ENCODE measurements around the gene KRT74.

KRT74 gene

DNA sequence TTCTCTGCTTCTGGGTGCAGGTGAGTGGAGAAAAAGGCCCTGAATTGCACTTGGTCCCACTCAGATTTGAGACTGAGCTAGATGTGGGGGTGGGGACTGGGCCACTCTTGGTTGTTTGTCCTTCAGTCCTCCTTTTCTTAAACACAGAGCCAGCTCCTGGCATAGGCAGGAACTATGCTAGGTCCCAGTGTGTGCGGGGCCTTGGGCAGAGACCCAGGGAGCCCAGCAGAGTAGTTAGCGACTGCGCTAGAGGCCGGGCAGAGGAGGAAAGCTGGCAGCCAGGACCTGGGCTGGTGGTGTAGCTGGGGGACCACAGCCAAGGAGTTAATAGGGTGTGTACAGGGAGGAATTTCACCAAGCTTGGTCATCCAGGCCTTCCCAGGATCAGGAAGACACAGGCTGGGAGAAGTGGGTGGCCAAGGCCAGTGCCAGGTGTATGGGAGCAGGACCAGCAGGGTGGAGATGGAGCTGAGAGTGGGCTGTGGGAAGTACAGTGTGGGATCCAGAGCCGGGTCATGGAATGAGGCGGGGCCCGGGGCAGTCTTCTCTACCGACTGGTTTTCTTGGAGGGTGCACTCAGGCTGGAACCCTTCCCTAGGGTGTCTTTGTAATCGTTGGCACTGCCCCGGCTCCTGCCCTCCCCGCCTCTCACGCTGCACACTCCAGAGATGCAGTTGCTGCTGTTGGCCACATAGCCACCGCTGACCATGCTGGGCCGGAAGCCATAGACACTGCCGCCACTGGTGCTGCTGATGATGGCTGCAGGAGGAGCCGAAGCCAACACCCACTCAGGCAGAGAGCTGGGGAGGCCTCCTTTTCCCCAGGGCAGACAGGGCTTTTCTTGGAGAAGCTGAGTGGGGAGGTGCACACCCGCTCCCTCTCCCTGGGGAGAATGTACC lies 29.4 kb downstream of the KRT74 start:
- Histone ChIP-seq H3K4me1 (ENCODE audit: control insufficient read depth, low read depth, low read length) (no peaks in the 10 kb centered on the region), H4K8ac (ENCODE audit: low read depth, low read length) (no peak overlapping the region), H2BK5ac (ENCODE audit: low read length) (no peak overlapping the region), H3K23ac (ENCODE audit: low read length) (no peak overlapping the region), H3K9ac (ENCODE audit: low read length) (no peak overlapping the region), H3K36me3 (ENCODE audit: control insufficient read depth, insufficient read depth, low read length) (no peaks in the 10 kb centered on the region), H3K4me2 (ENCODE audit: low read length) (no peak overlapping the region), H2AK5ac (ENCODE audit: low read length) (no peak overlapping the region), H3K79me1 (ENCODE audit: low read length) (no peaks in the 10 kb centered on the region), H3K18ac (ENCODE audit: low read length) (no peak overlapping the region), H3K4me3 (ENCODE audit: low read length) (no peak overlapping the region), H3K27me3 (ENCODE audit: insufficient read depth, low read length, poor library complexity) (no peaks in the 10 kb centered on the region), H4K5ac (ENCODE audit: low read length) (no peak overlapping the region), H3K56ac (ENCODE audit: low read length) (no peak overlapping the region), H2BK15ac (replicated peaks; ENCODE audit: low read depth) (no peak overlapping the region), H3K79me2 (ENCODE audit: control insufficient read depth, insufficient read depth, low read length) (no peaks in the 10 kb centered on the region), H2BK120ac (ENCODE audit: low read depth, low read length) (no peak overlapping the region), H3K27ac (ENCODE audit: low read depth, low read length) (no peak overlapping the region), H3K4ac (ENCODE audit: low read depth, low read length) (no peak overlapping the region)
- no peak for DNase-seq
- WGBS (ENCODE audit: extremely low coverage, insufficient coverage, low lambda C conversion rate): no CpG with 5 or more reads among the region's 17 CpGs

DNA sequence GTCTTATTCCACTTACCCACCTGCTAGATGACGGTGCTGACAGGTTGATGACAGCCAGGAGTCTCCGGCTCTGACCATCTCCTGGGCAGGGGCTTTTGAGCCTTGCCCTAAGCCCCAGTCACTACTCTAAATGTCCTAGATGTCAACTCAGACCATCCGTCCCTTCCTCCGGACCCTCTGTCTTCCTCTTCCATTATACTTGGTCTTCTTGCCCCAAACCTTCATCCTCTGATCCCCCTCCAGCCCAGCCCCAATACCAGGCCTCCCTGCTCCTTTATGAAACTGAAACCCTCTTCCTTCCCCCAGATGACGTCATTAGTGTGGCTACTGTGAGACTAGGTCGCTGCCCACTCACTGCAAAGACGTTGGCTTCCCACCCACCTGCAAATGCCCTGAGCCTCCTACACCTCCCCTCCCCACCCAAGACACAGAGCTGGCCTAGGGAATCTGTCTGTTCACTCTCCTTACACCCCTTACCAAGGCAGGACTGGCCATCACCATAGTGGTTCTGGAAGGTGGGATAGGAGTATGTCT lies 30.8 kb downstream of the KRT74 start:
- Histone ChIP-seq H3K4me2 (ENCODE audit: low read length) (no peak overlapping the region), H3K79me2 (ENCODE audit: control insufficient read depth, insufficient read depth, low read length) (no peaks in the 10 kb centered on the region), H4K5ac (ENCODE audit: low read length) (no peak overlapping the region), H4K8ac (ENCODE audit: low read depth, low read length) (no peak overlapping the region), H3K27me3 (ENCODE audit: insufficient read depth, low read length, poor library complexity) (no peaks in the 10 kb centered on the region), H2AK5ac (ENCODE audit: low read length) (no peak overlapping the region), H3K4me1 (ENCODE audit: control insufficient read depth, low read depth, low read length) (no peaks in the 10 kb centered on the region), H3K23ac (ENCODE audit: low read length) (no peak overlapping the region), H3K9ac (ENCODE audit: low read length) (no peak overlapping the region), H3K56ac (ENCODE audit: low read length) (no peak overlapping the region), H3K36me3 (ENCODE audit: control insufficient read depth, insufficient read depth, low read length) (no peaks in the 10 kb centered on the region), H2BK5ac (ENCODE audit: low read length) (no peak overlapping the region), H2BK120ac (ENCODE audit: low read depth, low read length) (no peak overlapping the region), H3K4me3 (ENCODE audit: low read length) (no peak overlapping the region), H3K27ac (ENCODE audit: low read depth, low read length) (no peak overlapping the region), H3K79me1 (ENCODE audit: low read length) (no peaks in the 10 kb centered on the region), H3K18ac (ENCODE audit: low read length) (no peak overlapping the region), H3K4ac (ENCODE audit: low read depth, low read length) (no peak overlapping the region), H2BK15ac (replicated peaks; ENCODE audit: low read depth) (no peak overlapping the region)
- WGBS (ENCODE audit: extremely low coverage, insufficient coverage, low lambda C conversion rate): no CpG with 5 or more reads among the region's 7 CpGs
- DNase-seq: no peak

DNA sequence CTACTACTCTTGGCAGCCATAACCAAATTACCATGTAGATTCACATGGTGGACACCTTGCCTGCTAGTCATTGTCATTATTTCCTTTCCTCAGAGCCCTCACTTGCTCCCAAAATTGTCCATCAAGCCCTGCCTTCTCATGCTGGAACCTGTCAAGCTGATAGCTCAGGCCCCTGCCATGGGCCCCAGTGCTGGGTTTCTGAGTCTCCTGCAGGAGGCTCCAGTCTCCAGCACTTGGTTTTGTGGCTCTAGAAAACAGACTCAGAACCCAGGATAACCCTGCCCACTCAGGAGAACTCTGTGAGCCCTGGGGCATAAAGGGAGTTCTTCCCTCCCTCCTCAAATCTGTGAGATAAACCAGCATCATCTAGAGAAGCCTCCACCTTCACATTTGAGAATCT lies 31.5 kb downstream of the KRT74 start:
- Histone ChIP-seq H3K36me3 (ENCODE audit: control insufficient read depth, insufficient read depth, low read length) (no peaks in the 10 kb centered on the region), H3K23ac (ENCODE audit: low read length) (no peak overlapping the region), H3K9ac (ENCODE audit: low read length) (no peak overlapping the region), H3K79me2 (ENCODE audit: control insufficient read depth, insufficient read depth, low read length) (no peaks in the 10 kb centered on the region), H2BK5ac (ENCODE audit: low read length) (no peak overlapping the region), H4K8ac (ENCODE audit: low read depth, low read length) (no peak overlapping the region), H3K4ac (ENCODE audit: low read depth, low read length) (no peak overlapping the region), H4K5ac (ENCODE audit: low read length) (no peak overlapping the region), H3K27me3 (ENCODE audit: insufficient read depth, low read length, poor library complexity) (no peaks in the 10 kb centered on the region), H3K4me2 (ENCODE audit: low read length) (no peak overlapping the region), H2AK5ac (ENCODE audit: low read length) (no peak overlapping the region), H3K18ac (ENCODE audit: low read length) (no peak overlapping the region), H3K4me1 (ENCODE audit: control insufficient read depth, low read depth, low read length) (no peaks in the 10 kb centered on the region), H3K79me1 (ENCODE audit: low read length) (no peaks in the 10 kb centered on the region), H3K56ac (ENCODE audit: low read length) (no peak overlapping the region), H3K4me3 (ENCODE audit: low read length) (no peak overlapping the region), H2BK15ac (replicated peaks; ENCODE audit: low read depth) (no peak overlapping the region), H2BK120ac (ENCODE audit: low read depth, low read length) (no peak overlapping the region), H3K27ac (ENCODE audit: low read depth, low read length) (no peak overlapping the region)
- DNase-seq: no peak

DNA sequence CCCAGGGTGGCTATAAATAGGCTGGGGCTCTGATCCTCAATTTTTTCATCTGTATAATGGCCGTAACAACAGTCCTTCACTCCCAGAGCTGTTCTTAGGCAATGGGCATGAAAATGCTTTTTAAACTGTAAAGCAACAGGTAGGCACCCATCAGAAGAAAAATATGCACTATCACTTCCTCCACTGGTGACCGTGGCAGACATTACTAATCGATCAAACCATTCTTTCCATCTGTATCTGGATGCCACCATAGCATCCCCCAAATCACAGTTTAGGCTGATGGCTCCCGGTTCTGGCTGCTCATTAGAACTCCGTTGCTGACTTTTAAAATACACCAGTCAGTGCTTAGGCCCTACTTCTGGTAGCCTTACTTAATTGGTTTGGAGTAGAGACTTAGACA lies 31.9 kb downstream of the KRT74 start:
- Histone ChIP-seq H3K27ac (ENCODE audit: low read depth, low read length) (no peak overlapping the region), H2BK5ac (ENCODE audit: low read length) (no peak overlapping the region), H3K36me3 (ENCODE audit: control insufficient read depth, insufficient read depth, low read length) (no peaks in the 10 kb centered on the region), H3K4me3 (ENCODE audit: low read length) (no peak overlapping the region), H2BK15ac (replicated peaks; ENCODE audit: low read depth) (no peak overlapping the region), H4K8ac (ENCODE audit: low read depth, low read length) (no peak overlapping the region), H3K56ac (ENCODE audit: low read length) (no peak overlapping the region), H3K9ac (ENCODE audit: low read length) (no peak overlapping the region), H3K23ac (ENCODE audit: low read length) (no peak overlapping the region), H3K4me2 (ENCODE audit: low read length) (no peak overlapping the region), H2AK5ac (ENCODE audit: low read length) (no peak overlapping the region), H4K5ac (ENCODE audit: low read length) (no peak overlapping the region), H3K4ac (ENCODE audit: low read depth, low read length) (no peak overlapping the region), H3K18ac (ENCODE audit: low read length) (no peak overlapping the region), H3K4me1 (ENCODE audit: control insufficient read depth, low read depth, low read length) (no peaks in the 10 kb centered on the region), H3K27me3 (ENCODE audit: insufficient read depth, low read length, poor library complexity) (no peaks in the 10 kb centered on the region), H3K79me1 (ENCODE audit: low read length) (no peaks in the 10 kb centered on the region), H2BK120ac (ENCODE audit: low read depth, low read length) (no peak overlapping the region), H3K79me2 (ENCODE audit: control insufficient read depth, insufficient read depth, low read length) (no peaks in the 10 kb centered on the region)
- no CpG with 5 or more reads among the region's 5 CpGs for WGBS (ENCODE audit: extremely low coverage, insufficient coverage, low lambda C conversion rate)
- DNase-seq: no peak

DNA sequence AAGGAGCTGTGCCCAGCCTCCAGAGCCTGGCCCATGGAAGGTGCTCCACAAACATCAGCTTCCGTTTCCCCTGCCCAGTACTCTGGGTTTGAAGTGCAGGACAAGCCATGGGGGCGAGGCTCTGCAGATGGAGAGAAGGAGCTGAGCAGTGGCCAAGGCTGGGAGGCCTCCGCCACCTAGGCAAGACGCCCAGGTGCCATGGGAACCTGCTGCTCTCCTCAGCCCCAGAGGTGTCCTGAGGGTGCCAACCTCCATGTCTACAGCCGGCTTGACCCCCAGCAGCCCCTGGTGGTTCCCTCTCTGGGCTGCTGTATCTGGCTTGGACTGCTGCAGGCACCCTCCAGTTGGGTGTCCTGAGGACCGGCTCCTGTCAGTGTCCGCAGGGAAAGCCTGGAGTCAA lies 33.1 kb downstream of the KRT74 start:
- no peak overlapping the region for H2AK5ac ChIP-seq (ENCODE audit: low read length)
- H2BK15ac ChIP-seq (replicated peaks; ENCODE audit: low read depth): no peak overlapping the region
- H3K27ac ChIP-seq (ENCODE audit: low read depth, low read length): no peak overlapping the region
- H3K9ac ChIP-seq (ENCODE audit: low read length): no peak overlapping the region
- no peak overlapping the region for H4K8ac ChIP-seq (ENCODE audit: low read depth, low read length)
- no CpG with 5 or more reads among the region's 7 CpGs for WGBS (ENCODE audit: extremely low coverage, insufficient coverage, low lambda C conversion rate)
- no peak overlapping the region for H2BK120ac ChIP-seq (ENCODE audit: low read depth, low read length)
- no peaks in the 10 kb centered on the region for H3K27me3 ChIP-seq (ENCODE audit: insufficient read depth, low read length, poor library complexity)
- H3K4me2 ChIP-seq (ENCODE audit: low read length): no peak overlapping the region
- no peak overlapping the region for H3K56ac ChIP-seq (ENCODE audit: low read length)
- H3K36me3 ChIP-seq (ENCODE audit: control insufficient read depth, insufficient read depth, low read length): no peaks in the 10 kb centered on the region
- no peak overlapping the region for H3K23ac ChIP-seq (ENCODE audit: low read length)
- no peaks in the 10 kb centered on the region for H3K4me1 ChIP-seq (ENCODE audit: control insufficient read depth, low read depth, low read length)
- H3K4me3 ChIP-seq (ENCODE audit: low read length): no peak overlapping the region
- no peak overlapping the region for H3K4ac ChIP-seq (ENCODE audit: low read depth, low read length)
- H4K5ac ChIP-seq (ENCODE audit: low read length): no peak overlapping the region
- no peak for DNase-seq
- no peak overlapping the region for H2BK5ac ChIP-seq (ENCODE audit: low read length)
- H3K79me1 ChIP-seq (ENCODE audit: low read length): no peaks in the 10 kb centered on the region
- no peak overlapping the region for H3K18ac ChIP-seq (ENCODE audit: low read length)
- no peaks in the 10 kb centered on the region for H3K79me2 ChIP-seq (ENCODE audit: control insufficient read depth, insufficient read depth, low read length)

DNA sequence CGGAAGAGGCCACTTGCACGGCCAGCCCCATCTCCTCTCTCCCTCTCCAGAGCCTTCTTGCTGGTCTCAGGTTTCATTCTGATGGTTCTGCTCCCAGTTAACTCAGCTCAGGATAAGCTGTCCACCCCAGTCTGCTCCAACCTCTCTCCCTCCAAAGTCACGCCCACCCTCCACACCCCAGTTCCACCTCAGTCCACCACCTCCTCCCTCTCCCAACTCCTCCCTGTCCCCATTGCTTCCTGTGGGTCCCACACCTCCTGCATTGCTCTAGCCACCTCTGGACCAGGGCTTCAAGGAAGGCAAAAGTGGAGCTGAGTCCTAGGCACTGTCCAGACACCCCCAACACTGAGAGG lies 33.8 kb downstream of the KRT74 start:
- Histone ChIP-seq H3K9ac (ENCODE audit: low read length) (no peak overlapping the region), H2BK5ac (ENCODE audit: low read length) (no peak overlapping the region), H2BK15ac (replicated peaks; ENCODE audit: low read depth) (no peak overlapping the region), H3K4me1 (ENCODE audit: control insufficient read depth, low read depth, low read length) (no peaks in the 10 kb centered on the region), H3K79me2 (ENCODE audit: control insufficient read depth, insufficient read depth, low read length) (no peaks in the 10 kb centered on the region), H3K23ac (ENCODE audit: low read length) (no peak overlapping the region), H3K56ac (ENCODE audit: low read length) (no peak overlapping the region), H3K79me1 (ENCODE audit: low read length) (no peaks in the 10 kb centered on the region), H3K36me3 (ENCODE audit: control insufficient read depth, insufficient read depth, low read length) (no peaks in the 10 kb centered on the region), H3K27me3 (ENCODE audit: insufficient read depth, low read length, poor library complexity) (no peaks in the 10 kb centered on the region), H3K27ac (ENCODE audit: low read depth, low read length) (no peak overlapping the region), H4K8ac (ENCODE audit: low read depth, low read length) (no peak overlapping the region), H3K4ac (ENCODE audit: low read depth, low read length) (no peak overlapping the region), H3K4me2 (ENCODE audit: low read length) (no peak overlapping the region), H2BK120ac (ENCODE audit: low read depth, low read length) (no peak overlapping the region), H4K5ac (ENCODE audit: low read length) (no peak overlapping the region), H2AK5ac (ENCODE audit: low read length) (no peak overlapping the region), H3K4me3 (ENCODE audit: low read length) (no peak overlapping the region), H3K18ac (ENCODE audit: low read length) (no peak overlapping the region)
- WGBS (ENCODE audit: extremely low coverage, insufficient coverage, low lambda C conversion rate): no CpG with 5 or more reads among the region's 3 CpGs
- DNase-seq: no peak

Measured in mesendoderm (in vitro differentiated cells).